Measurements from ENCODE around the gene VGLL2. TPM values are rescaled to one million over a fixed set of nuclear protein-coding genes. Genes with fewer than 3 reads are reported as not detected.
"Not testable (repeated sequence)": the region's sequence is repeated elsewhere in the genome, so short reads cannot be mapped to it uniquely, and the experiment has no call there.

Gene VGLL2
- total and polyA plus RNA-seq, 4 experiments from 2014 or later: not detected

DNA sequence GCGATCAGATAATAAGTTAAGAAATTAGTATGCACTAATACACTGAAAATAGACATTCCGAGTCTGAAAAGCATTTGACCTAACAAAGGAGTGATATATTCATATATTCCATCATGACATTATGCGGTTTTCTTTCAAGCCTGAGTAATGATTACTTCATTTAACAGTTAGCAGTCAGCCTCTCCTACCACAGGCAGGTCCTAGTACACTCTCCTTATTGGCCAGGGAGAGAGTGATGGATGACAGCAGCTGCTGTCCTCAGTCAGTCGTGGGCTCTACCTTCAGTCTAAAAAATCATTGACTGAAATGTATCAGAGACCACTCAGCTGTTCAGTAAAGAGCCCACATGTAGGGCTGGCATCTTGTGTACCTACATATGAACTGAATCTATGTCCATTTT is 33.2 kb upstream of the VGLL2 start:
- H3K9me3 Mint-ChIP-seq: peaks cover 2 to 14% (median 4%) of the 10 kb centered on the region in 8 donors
- H3K9me3 ChIP-seq (ENCODE audit: control insufficient read depth in 1 of 2, low read length in 2 of 2): no peaks in the 10 kb centered on the region

DNA sequence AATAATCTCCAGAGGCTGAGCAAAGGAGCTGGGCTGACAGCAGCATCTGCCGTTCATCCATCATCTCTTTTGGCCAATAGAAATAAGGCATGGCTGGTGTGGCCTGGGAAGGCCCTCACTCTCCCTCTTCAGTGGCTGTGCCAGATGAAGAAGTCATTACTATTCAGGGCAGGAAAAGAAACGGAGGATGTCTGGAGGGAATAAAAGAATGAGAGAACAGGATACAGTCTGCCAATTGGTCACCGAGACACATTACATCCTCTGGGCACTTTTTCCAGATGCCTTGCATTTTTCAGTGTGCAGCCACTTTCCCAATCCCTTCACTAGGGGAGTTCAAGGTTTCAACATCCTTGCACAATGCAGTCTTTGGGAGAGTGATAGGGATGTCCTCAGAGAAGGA is 32.2 kb upstream of the VGLL2 start:
- no peak overlapping the region for H3K4me3 ChIP-seq (ENCODE audit: low read length in 2 of 2)
- no peaks in the 10 kb centered on the region for H3K36me3 Mint-ChIP-seq
- CTCF ChIA-PET (ENCODE audit: partially characterized antibody): no interaction called here

More for the DNA sequence above, 33.2 kb upstream of the VGLL2 start:
- DNase-seq: no peak
- Mint-ChIP-seq H3K36me3 (no peaks in the 10 kb centered on the region), H3K27me3 (peaks cover 0 to 3% of the 10 kb centered on the region in 2 donors), H3K4me1 (no peaks in the 10 kb centered on the region), H3K27ac (no peak overlapping the region), H3K4me3 (no peak overlapping the region)
- Histone ChIP-seq H3K27me3 (ENCODE audit: insufficient read depth, low read length) (no peaks in the 10 kb centered on the region), H3K4me1 (ENCODE audit: insufficient read depth, low read length) (no peaks in the 10 kb centered on the region), H3K4me3 (ENCODE audit: low read length in 2 of 2) (no peak overlapping the region), H3K36me3 (ENCODE audit: insufficient read depth, low read length) (no peaks in the 10 kb centered on the region), H3K27ac (ENCODE audit: low read depth, low read length) (no peak overlapping the region)
- ChIA-PET CTCF (ENCODE audit: partially characterized antibody) (no interaction called here), POLR2A (ENCODE audit: partially characterized antibody) (no interaction called here)
- intact Hi-C loops (cut with micrococcal nuclease): no loop called here

DNA sequence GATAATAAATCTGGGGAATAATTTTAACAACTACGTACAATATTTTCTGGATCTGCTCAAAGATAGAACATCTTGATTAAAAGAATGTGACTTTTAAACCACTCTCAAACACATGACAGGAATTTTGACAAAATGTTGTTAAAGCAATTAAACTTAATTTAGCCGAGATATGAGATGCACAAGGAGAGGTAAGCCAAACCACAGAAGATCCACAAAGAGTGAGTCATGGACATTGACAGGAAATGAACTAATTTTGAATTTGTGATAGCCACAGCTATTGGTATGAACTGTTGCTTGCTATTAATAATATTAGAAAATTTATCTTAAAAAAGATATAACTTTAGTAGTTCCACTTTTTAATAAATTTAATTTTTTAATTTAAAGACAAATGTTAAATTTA is 27.8 kb upstream of the VGLL2 start:
- Mint-ChIP-seq H3K4me3 (no peak overlapping the region), H3K4me1 (no peaks in the 10 kb centered on the region), H3K9me3 (peaks cover 0 to 9% (median under 1%) of the 10 kb centered on the region in 8 donors), H3K27ac (no peak overlapping the region), H3K36me3 (no peaks in the 10 kb centered on the region), H3K27me3 (peaks cover 2% of the 10 kb centered on the region in 2 donors)
- Histone ChIP-seq H3K9me3 (ENCODE audit: control insufficient read depth in 1 of 2, low read length in 2 of 2) (no peaks in the 10 kb centered on the region), H3K4me3 (ENCODE audit: low read length in 2 of 2) (no peak overlapping the region), H3K4me1 (ENCODE audit: insufficient read depth, low read length) (no peaks in the 10 kb centered on the region), H3K27me3 (ENCODE audit: insufficient read depth, low read length) (no peaks in the 10 kb centered on the region), H3K27ac (ENCODE audit: low read depth, low read length) (no peak overlapping the region), H3K36me3 (ENCODE audit: insufficient read depth, low read length) (no peaks in the 10 kb centered on the region)
- POLR2A ChIA-PET (ENCODE audit: partially characterized antibody): no interaction called here
- DNase-seq: no peak
- CTCF ChIA-PET (ENCODE audit: partially characterized antibody): no interaction called here
- intact Hi-C loops (cut with micrococcal nuclease): no loop called here

More for the DNA sequence above, 32.2 kb upstream of the VGLL2 start:
- Histone ChIP-seq H3K36me3 (ENCODE audit: insufficient read depth, low read length) (no peaks in the 10 kb centered on the region), H3K9me3 (ENCODE audit: control insufficient read depth in 1 of 2, low read length in 2 of 2) (no peaks in the 10 kb centered on the region), H3K27me3 (ENCODE audit: insufficient read depth, low read length) (no peaks in the 10 kb centered on the region), H3K4me1 (ENCODE audit: insufficient read depth, low read length) (no peaks in the 10 kb centered on the region), H3K27ac (ENCODE audit: low read depth, low read length) (no peak overlapping the region)
- H3K27ac Mint-ChIP-seq: no peak overlapping the region
- DNase-seq: no peak
- H3K4me1 Mint-ChIP-seq: no peaks in the 10 kb centered on the region
- peaks cover 0 to 14% (median 2%) of the 10 kb centered on the region in 8 donors for H3K9me3 Mint-ChIP-seq
- POLR2A ChIA-PET (ENCODE audit: partially characterized antibody): no interaction called here
- H3K27me3 Mint-ChIP-seq: peaks cover 2 to 3% of the 10 kb centered on the region in 2 donors
- intact Hi-C loops (cut with micrococcal nuclease): no loop called here
- no peak overlapping the region for H3K4me3 Mint-ChIP-seq

DNA sequence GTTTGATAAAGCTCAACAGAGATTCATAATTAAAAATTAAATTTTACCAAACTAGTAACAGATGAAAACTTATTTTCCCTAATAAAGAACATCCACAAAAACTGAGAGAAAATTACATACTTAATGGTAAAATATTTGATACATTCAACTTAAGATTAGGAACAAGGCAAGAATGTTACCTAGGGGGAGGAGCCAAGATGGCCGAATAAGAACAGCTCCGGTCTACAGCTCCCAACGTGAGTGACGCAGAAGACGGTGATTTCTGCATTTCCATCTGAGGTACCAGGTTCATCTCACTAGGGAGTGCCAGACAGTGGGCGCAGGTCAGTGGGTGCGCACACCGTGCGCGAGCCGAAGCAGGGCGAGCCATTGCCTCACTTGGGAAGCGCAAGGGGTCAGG is 20.8 kb upstream of the VGLL2 start:
- H3K27ac Mint-ChIP-seq: peak overlapping the region in 1 of 7 donors; percentile 70
- H3K9me3 ChIP-seq (ENCODE audit: control insufficient read depth in 1 of 2, low read length in 2 of 2); H3K36me3 Mint-ChIP-seq; H3K9me3 Mint-ChIP-seq; H3K4me1 Mint-ChIP-seq; DNase-seq; CTCF ChIA-PET (ENCODE audit: partially characterized antibody); H3K4me1 ChIP-seq (ENCODE audit: insufficient read depth, low read length); H3K4me3 ChIP-seq (ENCODE audit: low read length in 2 of 2); POLR2A ChIA-PET (ENCODE audit: partially characterized antibody); H3K27me3 Mint-ChIP-seq; H3K27ac ChIP-seq (ENCODE audit: low read depth, low read length); intact Hi-C loops (cut with micrococcal nuclease); H3K27me3 ChIP-seq (ENCODE audit: insufficient read depth, low read length); H3K36me3 ChIP-seq (ENCODE audit: insufficient read depth, low read length): not testable (repeated sequence)
- peak overlapping the region in 3 of 8 donors; percentile 45 to 76 (median 52) for H3K4me3 Mint-ChIP-seq

DNA sequence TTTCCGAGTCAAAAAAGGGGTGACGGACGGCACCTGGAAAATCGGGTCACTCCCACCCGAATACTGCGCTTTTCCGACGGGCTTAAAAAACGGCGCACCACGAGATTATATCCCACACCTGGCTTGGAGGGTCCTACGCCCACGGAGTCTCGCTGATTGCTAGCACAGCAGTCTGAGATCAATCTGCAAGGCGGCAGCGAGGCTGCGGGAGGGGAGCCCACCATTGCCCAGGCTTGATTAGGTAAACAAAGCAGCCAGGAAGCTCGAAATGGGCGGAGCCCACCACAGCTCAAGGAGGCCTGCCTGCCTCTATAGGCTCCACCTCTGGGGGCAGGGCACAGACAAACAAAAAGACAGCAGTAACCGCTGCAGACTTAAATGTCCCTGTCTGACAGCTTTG is 20.4 kb upstream of the VGLL2 start:
- POLR2A ChIA-PET (ENCODE audit: partially characterized antibody); H3K9me3 Mint-ChIP-seq; CTCF ChIA-PET (ENCODE audit: partially characterized antibody); H3K9me3 ChIP-seq (ENCODE audit: control insufficient read depth in 1 of 2, low read length in 2 of 2); H3K27ac ChIP-seq (ENCODE audit: low read depth, low read length); H3K4me3 ChIP-seq (ENCODE audit: low read length in 2 of 2); H3K4me1 Mint-ChIP-seq; H3K36me3 ChIP-seq (ENCODE audit: insufficient read depth, low read length); H3K36me3 Mint-ChIP-seq; H3K4me1 ChIP-seq (ENCODE audit: insufficient read depth, low read length); H3K27me3 Mint-ChIP-seq; intact Hi-C loops (cut with micrococcal nuclease); DNase-seq; H3K27me3 ChIP-seq (ENCODE audit: insufficient read depth, low read length): not testable (repeated sequence)
- peak overlapping the region in 1 of 7 donors; percentile 70 for H3K27ac Mint-ChIP-seq
- peak overlapping the region in 3 of 8 donors; percentile 45 to 76 (median 52) for H3K4me3 Mint-ChIP-seq

DNA sequence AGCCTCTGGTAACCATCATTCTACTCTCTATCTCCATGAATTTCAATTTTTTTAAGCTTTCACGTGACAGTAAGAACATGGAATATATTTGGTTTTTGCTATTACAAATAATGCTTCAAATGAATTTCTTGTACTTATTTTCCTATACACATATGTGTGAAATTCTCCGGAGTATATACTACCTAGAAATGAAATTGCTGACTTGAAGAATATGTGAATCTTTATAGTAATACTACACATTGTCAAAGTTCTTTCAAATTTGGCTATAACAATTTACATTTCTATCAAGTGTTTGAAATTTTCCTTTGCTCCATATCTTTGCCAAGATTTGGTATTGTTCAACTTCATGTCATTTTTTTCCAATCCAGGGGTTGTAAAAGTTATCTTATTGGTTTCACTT is 11.6 kb upstream of the VGLL2 start:
- ChIA-PET CTCF (ENCODE audit: partially characterized antibody) (no interaction called here), POLR2A (ENCODE audit: partially characterized antibody) (no interaction called here)
- intact Hi-C loops (cut with micrococcal nuclease): no loop called here
- H3K4me3 ChIP-seq (ENCODE audit: low read length in 2 of 2): no peak overlapping the region
- no peaks in the 10 kb centered on the region for H3K36me3 ChIP-seq (ENCODE audit: insufficient read depth, low read length)
- H3K27me3 Mint-ChIP-seq: peaks cover 0 to 2% of the 10 kb centered on the region in 2 donors
- no peaks in the 10 kb centered on the region for H3K4me1 Mint-ChIP-seq
- no peaks in the 10 kb centered on the region for H3K4me1 ChIP-seq (ENCODE audit: insufficient read depth, low read length)
- no peak overlapping the region for H3K4me3 Mint-ChIP-seq
- no peaks in the 10 kb centered on the region for H3K27me3 ChIP-seq (ENCODE audit: insufficient read depth, low read length)
- H3K9me3 Mint-ChIP-seq: peaks cover 0 to 6% (median under 1%) of the 10 kb centered on the region in 8 donors
- no peak overlapping the region for H3K27ac ChIP-seq (ENCODE audit: low read depth, low read length)
- no peak for DNase-seq
- H3K9me3 ChIP-seq (ENCODE audit: control insufficient read depth in 1 of 2, low read length in 2 of 2): no peaks in the 10 kb centered on the region
- H3K27ac Mint-ChIP-seq: no peak overlapping the region
- H3K36me3 Mint-ChIP-seq: no peaks in the 10 kb centered on the region

DNA sequence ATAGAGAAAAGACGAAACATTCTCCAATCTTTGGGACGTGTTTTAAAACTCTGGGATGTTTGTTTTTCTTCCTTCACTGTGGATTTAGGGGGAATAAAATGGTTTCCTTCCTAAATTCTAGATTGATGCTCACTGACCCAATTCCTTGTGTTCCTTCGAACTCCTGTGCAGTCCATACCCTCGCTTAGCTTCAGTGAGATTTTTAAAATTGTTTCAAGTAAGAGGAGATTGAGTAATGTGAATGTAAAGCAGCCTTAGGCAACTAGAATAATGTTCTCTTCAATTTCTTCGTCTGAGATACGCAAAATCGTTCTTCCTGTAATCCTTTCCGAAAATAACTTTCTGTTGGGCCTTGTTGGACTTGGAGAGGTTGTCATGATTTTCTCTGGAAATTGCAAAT is 2.6 kb upstream of the VGLL2 start:
- ChIA-PET POLR2A (ENCODE audit: partially characterized antibody) (no interaction called here), CTCF (ENCODE audit: partially characterized antibody) (no interaction called here)
- Mint-ChIP-seq H3K4me3 (peak overlapping the region in 1 of 8 donors; percentile 25), H3K36me3 (peaks cover 0 to 4% of the 10 kb centered on the region in 2 donors), H3K27ac (no peak overlapping the region), H3K4me1 (peaks cover 5 to 21% (median 16%) of the 10 kb centered on the region in 4 donors), H3K27me3 (peaks cover 40 to 42% of the 10 kb centered on the region in 2 donors), H3K9me3 (peaks cover 0 to 6% (median 2%) of the 10 kb centered on the region in 8 donors)
- DNase-seq: no peak
- no peaks in the 10 kb centered on the region for H3K36me3 ChIP-seq (ENCODE audit: insufficient read depth, low read length)
- peaks cover 20% of the 10 kb centered on the region for H3K27me3 ChIP-seq (ENCODE audit: insufficient read depth, low read length)
- intact Hi-C loops (cut with micrococcal nuclease): no loop called here
- no peaks in the 10 kb centered on the region for H3K9me3 ChIP-seq (ENCODE audit: control insufficient read depth in 1 of 2, low read length in 2 of 2)
- H3K4me1 ChIP-seq (ENCODE audit: insufficient read depth, low read length): peaks cover 17% of the 10 kb centered on the region
- H3K4me3 ChIP-seq (ENCODE audit: low read length in 2 of 2): no peak overlapping the region
- no peak overlapping the region for H3K27ac ChIP-seq (ENCODE audit: low read depth, low read length)

DNA sequence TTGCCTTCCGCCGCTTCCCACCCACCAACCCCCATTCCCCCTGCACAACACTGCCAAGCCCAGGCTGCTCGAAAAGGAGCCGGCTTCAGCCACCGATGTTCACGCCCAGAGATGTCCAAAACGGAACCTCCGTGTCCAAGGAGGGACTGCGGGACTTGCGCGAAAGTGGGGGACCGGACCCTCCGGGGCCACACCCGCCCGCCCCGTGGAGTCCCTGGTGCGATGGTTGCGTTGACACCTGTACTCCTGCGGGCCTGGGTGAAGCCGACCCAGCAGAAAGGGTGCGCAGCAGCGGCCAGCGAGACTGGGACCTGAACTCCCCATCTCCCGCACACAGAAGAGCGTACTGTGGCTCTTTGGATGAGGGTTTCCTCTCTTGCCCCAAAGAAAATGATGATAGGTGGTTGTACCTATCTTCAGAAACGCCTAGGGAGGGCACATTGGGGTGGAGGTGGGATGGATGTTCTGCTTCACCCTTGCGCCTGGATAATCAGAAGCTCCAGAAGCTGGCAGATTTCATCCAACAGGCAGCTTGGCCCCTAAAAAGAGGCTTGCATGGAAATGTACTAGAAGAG is 1.9 kb upstream of the VGLL2 start:
- Histone ChIP-seq H3K27ac (ENCODE audit: low read depth, low read length) (no peak overlapping the region), H3K27me3 (ENCODE audit: insufficient read depth, low read length) (peaks cover 25% of the 10 kb centered on the region), H3K4me1 (ENCODE audit: insufficient read depth, low read length) (peaks cover 17% of the 10 kb centered on the region), H3K4me3 (ENCODE audit: low read length in 2 of 2) (no peak overlapping the region), H3K36me3 (ENCODE audit: insufficient read depth, low read length) (no peaks in the 10 kb centered on the region), H3K9me3 (ENCODE audit: control insufficient read depth in 1 of 2, low read length in 2 of 2) (no peaks in the 10 kb centered on the region)
- H3K4me1 Mint-ChIP-seq: peaks cover 5 to 21% (median 16%) of the 10 kb centered on the region in 4 donors
- H3K4me3 Mint-ChIP-seq: no peak overlapping the region
- no peak overlapping the region for H3K27ac Mint-ChIP-seq
- DNase-seq: no peak
- ChIA-PET POLR2A (ENCODE audit: partially characterized antibody) (no interaction called here), CTCF (ENCODE audit: partially characterized antibody) (no interaction called here)
- peaks cover 0 to 4% of the 10 kb centered on the region in 2 donors for H3K36me3 Mint-ChIP-seq
- peaks cover 0 to 4% (median 0%) of the 10 kb centered on the region in 8 donors for H3K9me3 Mint-ChIP-seq
- H3K27me3 Mint-ChIP-seq: peaks cover 42 to 47% of the 10 kb centered on the region in 2 donors
- intact Hi-C loops (cut with micrococcal nuclease): no loop called here

Measured in CD4-positive, alpha-beta memory T cell (primary cell).